ENCODE measurements around the gene NOL11. TPM values are rescaled to one million over a fixed set of nuclear protein-coding genes. Genes with fewer than 3 reads are reported as not detected.

Gene NOL11
- 101 TPM for polyA plus RNA-seq (2012; ENCODE audit: insufficient read depth, insufficient read length)

DNA sequence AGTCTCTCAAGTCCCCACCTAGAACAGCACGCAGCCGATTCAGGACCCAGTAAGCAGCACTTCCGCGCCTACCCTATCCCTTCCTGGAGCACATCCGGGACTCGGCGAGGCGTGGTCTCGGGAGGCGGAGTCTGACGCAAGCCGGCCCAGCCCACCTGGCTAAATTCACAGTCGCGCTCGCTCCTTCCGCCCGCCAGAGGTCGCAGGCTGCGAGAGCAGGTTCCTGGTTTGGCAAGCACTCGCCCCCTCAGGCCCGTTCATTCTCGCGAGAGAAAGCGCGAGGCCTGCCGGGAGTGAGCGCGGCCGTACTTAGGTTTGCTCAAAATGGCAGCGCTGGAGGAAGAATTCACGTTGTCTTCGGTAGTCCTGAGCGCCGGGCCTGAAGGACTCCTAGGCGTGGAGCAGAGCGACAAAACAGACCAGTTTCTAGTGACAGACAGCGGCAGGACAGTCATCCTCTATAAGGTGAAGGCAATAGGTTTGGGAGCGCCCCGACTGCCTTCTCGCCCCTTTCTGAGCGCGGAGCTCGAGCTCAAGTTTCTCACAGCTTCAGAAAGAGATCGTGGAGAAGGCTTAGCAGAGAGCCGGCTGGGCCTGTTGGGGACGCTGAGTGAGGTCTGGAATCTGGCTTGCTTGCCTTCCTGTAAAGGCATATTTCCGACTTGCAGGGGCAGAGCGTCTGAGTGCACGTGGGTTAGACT is at the start of gene NOL11:
Gene NOL11 (plus strand): TSS at position 313 of the 701 bp plus-strand sequence. CDS start 12 bp downstream, at position 325.
- peak within 1 kb of the TSS; percentile 100 for H3K4me3 ChIP-seq (ENCODE audit: low read length)
- DNase-seq (ENCODE audit: low read depth, low spot score) = peak; percentile 98

DNA sequence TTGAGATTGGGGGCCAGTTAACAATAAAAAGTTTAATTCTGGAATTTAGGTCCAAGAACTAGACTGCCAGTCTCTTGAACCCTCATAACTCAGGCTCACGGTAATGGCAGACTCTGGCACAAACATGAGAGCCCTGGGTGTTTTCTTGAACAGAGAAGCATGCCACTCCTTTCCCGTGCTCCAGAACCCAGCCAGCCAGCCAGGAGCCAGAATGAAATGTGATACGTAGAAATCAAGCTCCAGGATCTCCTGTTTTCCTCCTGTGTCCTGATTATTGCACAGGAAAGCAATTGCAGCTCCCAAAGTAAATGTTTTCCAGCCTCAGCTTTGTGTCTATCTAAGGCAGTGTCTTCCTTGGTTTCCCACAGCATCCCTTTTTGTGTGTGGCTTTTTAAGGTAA is 46.2 kb upstream of the NOL11 start:
- DNase-seq (ENCODE audit: low read depth, low spot score) = no peak

DNA sequence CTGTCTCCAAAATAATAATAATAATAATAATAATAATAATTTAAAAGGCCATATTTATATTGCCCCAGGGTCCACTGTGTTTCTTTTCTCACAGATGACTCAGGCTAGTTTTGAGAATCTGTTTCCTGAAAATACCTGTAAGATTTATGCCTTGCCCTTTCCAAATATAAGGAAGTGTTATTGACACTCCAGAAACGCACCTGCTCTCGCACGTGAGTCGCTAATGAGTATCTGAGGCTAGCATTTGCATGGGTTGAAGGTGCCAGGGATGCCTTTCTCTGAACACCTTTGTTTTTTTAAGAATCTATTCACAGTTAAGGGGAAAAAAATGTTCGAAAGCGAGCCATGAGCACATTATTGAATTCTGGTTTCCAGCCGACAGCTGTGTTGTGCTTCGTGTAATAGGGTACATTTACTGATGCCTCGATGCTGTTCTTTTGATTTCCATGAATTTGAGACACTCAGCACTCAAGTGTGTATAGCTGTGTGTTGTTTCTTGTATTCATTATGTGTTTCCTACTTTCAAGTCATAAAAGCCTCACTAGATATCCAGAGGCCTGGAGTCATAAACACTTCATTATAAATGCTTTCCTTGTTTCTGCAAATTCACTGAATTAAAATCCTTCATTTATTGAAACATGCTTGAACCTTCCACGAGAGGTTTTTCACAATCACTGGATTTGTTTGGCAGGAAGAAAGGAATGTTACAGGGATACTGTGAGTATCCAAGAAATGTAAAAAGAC is 45.0 kb upstream of the NOL11 start:
- H3K4me3 ChIP-seq (ENCODE audit: low read length) = no peak overlapping the region
- no peak for DNase-seq (ENCODE audit: low read depth, low spot score)

More for the DNA sequence above, 46.2 kb upstream of the NOL11 start:
- H3K4me3 ChIP-seq (ENCODE audit: low read length) = no peak overlapping the region

DNA sequence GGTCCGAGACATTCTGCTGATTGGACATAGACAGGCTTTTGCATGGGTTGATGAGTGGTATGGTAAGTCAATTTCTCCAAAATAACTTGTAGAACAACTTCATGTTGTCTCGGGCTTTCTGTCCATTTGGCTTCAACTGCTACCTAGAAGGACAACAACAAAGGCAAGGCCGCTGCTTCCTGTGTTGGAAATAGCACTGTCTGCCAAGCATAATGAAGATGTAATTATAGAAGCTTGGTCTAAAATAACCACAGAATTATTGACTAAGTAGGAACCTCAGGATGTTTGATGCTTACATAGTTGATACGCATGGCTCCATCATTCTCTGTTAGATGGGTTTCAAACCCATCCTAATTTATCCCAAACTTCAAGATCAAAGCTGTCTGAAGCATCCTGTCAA is 42.3 kb upstream of the NOL11 start:
- H3K4me3 ChIP-seq (ENCODE audit: low read length) = no peak overlapping the region
- no peak for DNase-seq (ENCODE audit: low read depth, low spot score)

DNA sequence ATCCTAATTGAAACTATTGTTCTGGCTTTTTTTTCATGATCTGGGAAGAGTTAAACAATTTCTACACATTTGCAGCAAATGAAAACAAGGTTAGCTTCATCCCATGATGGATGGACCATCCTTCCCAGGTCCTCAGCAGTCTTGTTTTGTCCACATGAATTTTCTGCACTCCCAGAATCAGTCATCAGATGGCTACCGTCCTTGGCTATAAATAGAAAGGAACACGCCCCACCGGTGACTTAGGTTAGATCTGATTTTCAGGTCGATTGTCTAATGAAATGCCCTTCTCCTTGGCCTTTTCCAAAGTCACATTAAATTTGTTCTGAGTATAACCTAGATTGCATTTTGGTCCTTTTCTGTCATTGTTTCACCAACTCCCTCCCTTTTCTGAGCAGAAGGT is 41.4 kb upstream of the NOL11 start:
- H3K4me3 ChIP-seq (ENCODE audit: low read length) = no peak overlapping the region
- DNase-seq (ENCODE audit: low read depth, low spot score) = no peak

DNA sequence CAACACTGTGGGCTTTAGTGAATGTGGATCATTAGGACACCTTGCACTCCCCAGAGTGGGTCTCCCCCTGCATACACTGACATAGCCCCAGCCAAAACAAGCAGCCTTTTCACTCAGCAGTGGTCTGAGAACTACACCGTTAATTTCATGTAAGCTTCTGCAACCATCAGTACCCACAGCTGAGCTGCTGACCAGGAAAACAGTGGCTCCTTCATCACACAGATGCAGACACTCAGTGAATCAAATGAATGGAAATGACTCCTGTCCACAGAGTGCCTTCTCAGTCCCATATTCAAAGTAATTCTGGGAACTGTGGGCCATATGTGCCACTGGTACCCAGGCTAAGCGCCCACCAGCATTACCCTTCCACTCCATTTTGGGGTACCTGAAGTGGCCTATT is 39.3 kb upstream of the NOL11 start:
- H3K4me3 ChIP-seq (ENCODE audit: low read length) = no peak overlapping the region
- DNase-seq (ENCODE audit: low read depth, low spot score) = no peak

DNA sequence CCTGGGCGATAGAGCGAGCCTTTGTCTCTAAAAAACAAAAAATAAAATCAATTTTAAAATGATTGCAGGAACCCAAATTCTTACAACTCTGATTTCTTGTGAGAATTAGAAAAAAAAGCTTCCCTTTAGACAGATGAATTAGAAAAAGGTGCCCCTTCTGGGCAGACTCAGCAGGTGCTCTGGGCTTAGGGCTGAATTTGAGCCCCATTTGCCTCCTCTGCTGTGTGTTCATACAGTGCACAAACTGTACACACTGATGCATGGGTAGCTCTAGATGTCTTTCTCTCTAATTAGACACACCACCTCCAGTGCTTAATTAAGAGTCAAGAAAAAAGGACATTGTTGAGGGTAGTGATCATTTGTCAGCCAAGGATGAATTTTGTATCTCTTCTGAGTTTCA is 38.5 kb upstream of the NOL11 start:
- H3K4me3 ChIP-seq (ENCODE audit: low read length) = no peak overlapping the region
- DNase-seq (ENCODE audit: low read depth, low spot score) = no peak

DNA sequence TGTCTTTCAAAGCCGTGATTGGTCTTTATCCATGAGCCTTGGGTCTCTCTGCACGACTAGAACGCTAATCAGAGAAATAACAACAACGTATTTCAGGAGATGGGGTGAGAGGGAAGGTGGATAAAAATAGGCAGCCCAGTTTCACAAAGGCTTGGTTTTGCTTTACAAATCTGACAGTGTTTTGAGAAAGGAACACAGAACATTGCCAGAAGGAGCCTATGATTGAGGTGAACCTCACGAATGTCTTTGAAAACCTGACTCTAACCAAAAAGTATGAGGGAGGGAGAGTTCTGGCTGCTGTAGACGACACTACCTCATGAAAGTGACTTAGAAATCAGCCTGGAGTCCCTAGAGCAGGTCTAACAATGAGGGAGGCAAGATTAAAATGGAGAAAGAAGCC is 38.0 kb upstream of the NOL11 start:
- no peak overlapping the region for H3K4me3 ChIP-seq (ENCODE audit: low read length)
- no peak for DNase-seq (ENCODE audit: low read depth, low spot score)

DNA sequence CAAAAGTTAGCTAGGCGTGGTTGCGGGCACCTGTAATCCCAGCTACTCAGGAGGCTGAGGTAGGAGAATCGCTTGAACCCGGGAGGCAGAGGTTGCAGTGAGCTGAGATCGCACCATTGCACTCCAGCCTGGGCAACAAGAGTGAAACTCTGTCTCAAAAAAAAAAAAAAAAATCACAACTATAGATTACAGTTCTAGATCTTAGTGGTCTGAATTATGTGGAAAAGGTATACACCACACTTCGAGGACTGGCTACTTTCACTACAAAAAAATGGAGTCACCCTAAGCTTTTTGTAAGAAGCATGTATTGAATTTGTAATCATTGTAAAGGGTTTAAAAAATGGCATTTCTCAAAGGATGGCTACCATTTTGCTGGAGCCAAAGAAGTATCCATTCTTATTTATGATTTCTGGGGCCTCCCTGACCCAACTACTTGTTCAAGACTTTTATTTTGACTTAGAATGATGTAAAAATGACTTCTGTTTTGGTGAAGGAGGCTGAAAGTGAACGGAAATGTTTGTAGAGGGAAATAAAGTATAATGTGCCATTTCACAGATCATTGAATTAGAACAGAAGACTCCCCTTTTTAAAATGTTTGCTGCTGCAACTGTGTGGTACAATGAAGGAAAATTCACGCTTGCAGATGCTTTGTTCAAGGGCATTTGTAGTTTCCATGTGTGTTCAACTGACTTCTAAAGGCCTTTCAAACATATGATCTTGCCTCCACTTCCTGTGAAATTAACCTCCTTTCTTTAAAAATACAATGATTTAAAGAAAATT is 37.1 kb upstream of the NOL11 start:
- no peak overlapping the region for H3K4me3 ChIP-seq (ENCODE audit: low read length)
- DNase-seq (ENCODE audit: low read depth, low spot score) = peak; percentile 9

DNA sequence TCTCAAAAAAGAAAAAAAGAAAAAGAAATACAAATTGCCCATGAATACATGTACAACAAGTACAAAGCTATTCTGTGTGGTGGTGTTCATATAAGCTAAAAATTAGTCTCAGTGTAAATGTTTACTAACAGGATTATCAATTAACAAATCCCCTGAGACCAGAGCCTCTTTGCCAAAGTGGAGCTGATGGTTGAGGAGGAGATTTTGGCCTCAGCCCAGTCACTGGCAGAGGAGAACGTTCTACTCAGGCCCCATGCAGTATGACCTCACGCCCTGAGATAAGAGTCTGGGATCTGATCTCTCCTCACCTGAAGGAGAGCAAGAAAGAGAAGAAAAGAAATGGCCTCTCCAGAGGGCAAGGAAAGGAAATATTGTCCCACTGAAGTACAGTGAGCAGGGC is 35.5 kb upstream of the NOL11 start:
- H3K4me3 ChIP-seq (ENCODE audit: low read length) = no peak overlapping the region
- DNase-seq (ENCODE audit: low read depth, low spot score) = no peak

DNA sequence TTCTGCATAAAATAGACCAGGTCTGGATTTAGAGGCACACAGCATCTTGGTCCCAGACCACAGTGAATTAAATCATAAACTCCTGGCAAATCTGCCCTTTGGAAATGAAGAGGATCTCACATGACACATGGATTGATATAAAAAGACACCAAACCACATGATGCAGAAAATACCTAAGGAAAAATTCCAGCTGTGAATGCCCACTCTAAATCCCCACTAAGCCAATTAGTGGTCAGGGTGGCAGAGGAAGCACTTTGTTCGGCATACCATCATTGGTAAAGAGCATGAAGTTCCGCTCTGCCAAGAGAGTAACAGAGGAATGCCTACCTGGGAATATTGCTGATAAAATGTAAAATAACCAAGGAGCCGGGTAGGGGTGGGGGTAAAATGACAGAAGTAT is 32.4 kb upstream of the NOL11 start:
- no peak for DNase-seq (ENCODE audit: low read depth, low spot score)
- H3K4me3 ChIP-seq (ENCODE audit: low read length) = no peak overlapping the region

DNA sequence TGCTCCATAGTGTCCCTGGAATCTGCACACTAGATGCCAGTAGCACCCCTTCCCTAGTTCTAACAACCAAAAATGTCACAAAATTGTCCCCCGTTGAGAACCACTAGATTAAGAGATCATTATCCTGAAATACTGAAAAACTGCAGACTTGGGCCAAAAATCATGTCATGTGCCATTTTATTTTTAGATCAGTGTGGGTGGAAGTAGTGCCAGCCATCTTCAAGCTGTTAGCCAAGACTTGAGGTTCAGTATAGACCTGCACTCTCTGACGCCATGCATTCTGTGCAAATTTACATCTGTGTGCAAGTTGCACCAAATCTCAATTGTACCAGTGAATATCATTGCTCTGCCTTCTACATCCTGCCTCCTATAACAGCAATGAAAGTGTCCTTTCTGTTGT is 31.5 kb upstream of the NOL11 start:
- no peak for DNase-seq (ENCODE audit: low read depth, low spot score)
- H3K4me3 ChIP-seq (ENCODE audit: low read length) = no peak overlapping the region

DNA sequence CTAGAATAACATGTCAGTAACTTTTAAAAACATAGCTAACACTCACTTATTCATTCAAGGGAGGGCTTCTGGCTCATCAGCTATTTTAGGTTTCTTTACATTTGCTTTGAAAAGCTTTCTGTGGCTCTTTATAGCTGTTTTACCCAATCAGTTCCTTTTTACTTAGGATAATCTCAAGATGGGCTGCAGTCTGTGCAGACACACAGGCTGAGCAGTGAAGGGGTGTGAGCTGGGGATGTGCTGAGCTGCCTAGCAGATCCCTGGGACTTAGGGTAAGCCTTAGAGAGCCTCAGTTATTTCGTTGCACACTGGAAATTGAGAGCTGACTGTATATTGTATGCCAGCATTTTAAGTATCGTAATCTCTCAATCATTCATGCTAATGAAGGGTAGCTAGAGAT is 30.2 kb upstream of the NOL11 start:
- no peak overlapping the region for H3K4me3 ChIP-seq (ENCODE audit: low read length)
- DNase-seq (ENCODE audit: low read depth, low spot score) = no peak

DNA sequence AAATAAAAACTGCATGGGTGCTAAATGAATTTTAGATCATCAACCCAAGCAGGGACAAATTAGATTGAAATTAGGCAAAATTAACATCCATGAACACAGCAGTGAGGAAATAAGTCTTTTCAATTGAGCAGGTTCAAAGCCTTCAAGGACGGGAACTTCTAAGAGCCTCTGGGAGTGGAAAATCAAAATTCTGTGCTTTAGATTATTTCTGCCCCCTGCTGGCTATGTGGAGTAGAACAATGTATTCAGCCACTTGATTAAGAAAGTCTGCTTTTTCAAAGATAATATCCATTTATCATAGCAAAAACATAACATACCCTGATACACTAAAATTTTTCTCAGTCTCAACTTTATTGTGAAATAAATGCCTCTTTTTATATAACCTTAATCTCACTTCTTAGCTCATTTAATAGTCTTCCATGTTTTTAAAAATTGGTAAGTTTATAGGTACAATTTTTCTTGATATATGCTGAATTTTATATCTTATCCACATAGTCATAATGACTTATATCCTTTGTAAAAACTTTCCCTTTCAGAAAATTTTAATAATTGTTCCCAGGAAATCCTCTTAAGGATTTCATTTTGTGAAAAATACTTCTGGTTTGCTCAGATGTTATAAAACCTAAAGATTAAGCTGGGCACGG is 28.1 kb upstream of the NOL11 start:
- DNase-seq (ENCODE audit: low read depth, low spot score) = peak; percentile 71
- H3K4me3 ChIP-seq (ENCODE audit: low read length) = no peak overlapping the region

DNA sequence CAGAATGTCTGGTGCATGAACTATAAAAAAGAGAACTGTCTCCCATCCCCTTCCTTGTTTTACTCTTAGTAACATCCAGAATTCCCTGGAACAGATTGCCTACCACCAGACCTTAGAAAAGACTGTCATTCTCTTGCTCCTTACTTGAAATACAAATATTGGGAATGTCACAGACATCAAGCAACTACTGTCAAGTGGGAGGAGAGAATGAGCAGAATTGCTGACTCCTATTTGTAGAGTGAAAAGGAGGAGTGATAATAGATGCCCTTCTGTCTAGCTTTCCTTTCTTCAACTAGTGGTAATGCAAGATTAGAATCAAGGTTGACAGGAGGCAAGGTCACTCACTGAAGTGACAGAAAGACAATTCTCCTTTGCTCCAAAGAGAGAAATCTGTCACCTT is 23.9 kb upstream of the NOL11 start:
- DNase-seq (ENCODE audit: low read depth, low spot score) = no peak
- H3K4me3 ChIP-seq (ENCODE audit: low read length) = no peak overlapping the region

DNA sequence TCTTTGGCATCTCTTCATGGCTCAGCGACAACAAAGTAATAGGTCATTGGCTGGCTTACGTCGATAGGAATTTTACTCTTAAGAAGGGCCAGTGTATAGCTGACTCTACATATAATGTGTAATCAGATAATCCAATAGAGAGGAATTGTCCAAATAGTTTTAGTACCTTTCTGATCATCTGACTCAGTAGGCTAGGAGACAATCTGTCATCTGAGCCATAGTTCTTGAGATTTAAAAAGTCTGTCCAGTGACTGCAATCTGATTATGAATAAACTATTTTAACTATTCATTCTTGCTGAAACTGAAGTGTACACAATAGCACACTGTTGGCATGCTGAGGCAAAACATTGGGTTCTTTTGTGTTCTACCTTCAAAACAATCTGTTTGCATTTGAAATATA is 21.4 kb upstream of the NOL11 start:
- H3K4me3 ChIP-seq (ENCODE audit: low read length) = no peak overlapping the region
- no peak for DNase-seq (ENCODE audit: low read depth, low spot score)

DNA sequence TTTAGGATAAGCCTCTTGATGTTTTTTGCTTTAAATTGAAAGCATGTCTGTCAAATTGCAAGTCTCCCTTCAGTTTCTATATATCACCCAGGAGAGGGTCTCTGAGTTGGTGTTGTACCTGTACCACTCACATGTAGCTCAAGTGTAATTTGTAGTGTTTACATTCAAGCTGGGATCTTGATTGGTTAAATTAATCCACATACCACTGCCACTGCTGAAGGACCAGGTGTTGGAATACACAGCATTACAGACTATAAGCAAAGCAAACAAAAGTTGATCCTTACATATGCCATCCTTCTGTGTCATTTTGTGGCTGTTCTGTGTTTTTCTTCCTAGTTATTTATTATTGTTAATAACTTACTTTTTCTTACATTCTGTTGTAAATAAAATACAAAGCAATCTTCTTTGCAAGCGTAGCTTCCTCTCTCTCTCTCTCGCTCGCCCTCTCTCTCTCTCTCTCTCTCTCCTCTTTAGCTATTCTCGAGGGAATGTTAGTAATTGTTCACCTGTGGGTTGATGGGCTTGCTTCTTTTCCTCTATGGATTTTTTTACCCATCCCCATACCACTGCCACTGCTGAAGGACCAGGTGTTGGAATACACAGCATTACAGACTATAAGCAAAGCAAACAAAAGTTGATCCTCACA is 20.8 kb upstream of the NOL11 start:
- no peak for DNase-seq (ENCODE audit: low read depth, low spot score)
- no peak overlapping the region for H3K4me3 ChIP-seq (ENCODE audit: low read length)

DNA sequence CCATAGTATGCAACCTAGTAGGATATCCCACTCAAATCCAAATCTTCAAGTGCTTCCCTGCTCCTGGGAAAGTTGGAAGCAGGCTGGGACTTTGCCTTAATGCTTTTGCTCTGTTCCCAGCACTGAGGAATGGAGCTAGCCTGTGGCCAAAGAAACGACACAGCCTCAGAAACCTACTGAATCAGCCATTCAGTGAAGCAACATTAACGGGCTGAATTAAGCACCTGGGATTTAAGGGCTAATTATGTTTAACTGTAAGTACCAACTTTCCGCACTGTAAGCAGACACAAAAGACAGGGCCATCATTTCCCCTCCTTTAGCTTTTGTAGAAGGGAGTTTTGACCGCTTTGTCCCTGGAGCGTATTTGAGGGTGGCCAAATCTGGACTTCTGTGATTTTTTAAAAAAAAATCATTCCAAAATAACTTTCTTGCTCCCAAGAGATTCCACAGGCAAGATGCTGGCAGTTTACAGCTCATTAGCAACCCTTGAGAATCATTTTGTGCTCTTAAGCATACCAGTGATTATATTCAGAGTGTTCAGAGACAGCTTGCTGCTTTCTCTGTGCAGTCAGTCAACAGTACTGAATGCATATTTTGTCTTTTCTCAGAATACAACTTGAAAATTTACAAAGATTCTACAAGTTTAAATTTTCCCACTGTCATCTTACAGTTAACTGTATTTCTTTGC is 17.6 kb upstream of the NOL11 start:
- H3K4me3 ChIP-seq (ENCODE audit: low read length) = no peak overlapping the region
- DNase-seq (ENCODE audit: low read depth, low spot score) = no peak

DNA sequence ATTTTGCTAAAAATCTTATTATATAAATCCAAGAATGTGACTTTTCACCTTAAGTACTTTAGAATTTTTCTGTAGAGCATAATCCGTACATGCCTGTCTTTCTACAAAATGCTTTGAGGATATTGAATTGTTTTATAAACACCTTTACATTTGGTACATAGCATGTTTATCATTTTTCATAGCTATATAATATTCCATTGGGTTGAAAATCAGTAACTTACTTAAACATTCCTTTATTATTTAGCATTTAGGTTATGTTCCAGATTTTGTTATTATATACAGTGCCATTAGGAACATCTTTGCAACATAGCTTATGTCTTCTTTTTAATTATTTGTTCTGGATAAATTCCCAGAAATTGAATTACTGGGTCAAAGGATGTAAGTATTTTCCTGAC is 17.0 kb upstream of the NOL11 start:
- DNase-seq (ENCODE audit: low read depth, low spot score) = no peak
- H3K4me3 ChIP-seq (ENCODE audit: low read length) = no peak overlapping the region
